A549 (cell line): Measurements from ENCODE around the gene LTBP3.

Source experiments
- NPAS2 ChIP-seq: fragments of 250-450 bp; sonication (Bioruptor Pico); IDR thresholded peaks from 2 replicates; pipeline ENCODE4 v1.8.0; 2022; ENCODE audit warnings: mild to moderate bottlenecking, moderate library complexity, borderline replicate concordance
- POLR2A ChIP-seq: IDR thresholded peaks from 2 replicates; pipeline ENCODE4 v1.6.1; 2012; ENCODE audit warnings: mild to moderate bottlenecking, low read length
- RCOR1 ChIP-seq: fragments of 150-350 bp; IDR thresholded peaks from 2 replicates; pipeline ENCODE4 v1.6.1; 2014; ENCODE audit warnings: antibody characterized with exemption, low read length, low read depth
- RNF2 ChIP-seq: fragments of 200-600 bp; sonication (generic); IDR thresholded peaks from 2 replicates; pipeline ENCODE4 v1.6.1; 2016; ENCODE audit warnings: low read depth, mild to moderate bottlenecking, antibody characterized with exemption, moderate library complexity, borderline replicate concordance

DNA sequence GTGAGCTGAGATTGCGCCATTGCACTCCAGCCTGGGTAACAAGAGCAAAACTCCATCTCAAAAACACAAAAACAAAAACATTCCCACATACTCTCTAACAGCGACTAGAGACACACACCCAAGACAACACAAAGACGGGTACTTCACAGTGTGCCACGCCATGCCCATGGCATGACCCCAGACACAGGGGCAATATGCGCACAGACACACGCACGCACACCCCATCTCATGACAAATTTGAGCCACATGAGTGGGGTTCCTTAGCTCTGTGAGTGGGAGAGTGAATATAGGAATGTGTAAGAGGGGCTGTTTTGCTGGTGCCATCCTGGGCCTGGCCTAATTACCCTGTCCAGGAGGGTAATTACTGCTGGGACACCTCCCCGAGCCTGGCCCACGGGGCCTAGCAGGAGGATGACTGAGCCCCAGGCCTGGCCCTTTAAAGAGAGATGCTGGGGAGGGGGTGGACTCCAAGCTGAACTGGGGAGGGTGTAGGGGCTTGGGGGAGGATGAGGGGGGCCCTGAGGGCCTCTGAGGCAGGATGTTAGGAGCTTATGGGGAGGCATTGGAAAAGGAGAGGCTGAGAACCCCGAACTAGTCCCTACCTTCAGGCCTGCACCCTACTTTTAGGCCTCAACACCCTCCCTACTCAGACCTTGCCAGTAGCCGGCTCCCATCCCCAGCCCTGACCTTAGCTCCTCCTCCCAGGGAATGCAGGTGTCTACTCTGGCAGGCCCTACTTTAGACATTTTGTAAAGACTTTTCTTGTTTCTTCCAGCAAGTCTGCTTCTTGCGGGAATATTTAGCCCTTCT lies 1.5 kb downstream of the LTBP3 start:
- no peak for TF ChIP-seq POLR2A
- no peak for TF ChIP-seq RCOR1
- no peak for TF ChIP-seq RNF2
- TF ChIP-seq NPAS2 (CRISPR knock-in tag) = no peak
